HG02623 (cell line): ENCODE measurements around the gene PRKD1.
"Not testable (repeated sequence)": the region's sequence is repeated elsewhere in the genome, so short reads cannot be mapped to it uniquely, and the experiment has no call there.

Experiments
- ATAC-seq: cut with Tn5 transposase; IDR thresholded peaks from one replicate; pipeline ENCODE4 v1.9.1; 2021; ENCODE audit warnings: moderate library complexity; ENCODE audit not compliant: unreplicated experiment

Gene PRKD1

DNA sequence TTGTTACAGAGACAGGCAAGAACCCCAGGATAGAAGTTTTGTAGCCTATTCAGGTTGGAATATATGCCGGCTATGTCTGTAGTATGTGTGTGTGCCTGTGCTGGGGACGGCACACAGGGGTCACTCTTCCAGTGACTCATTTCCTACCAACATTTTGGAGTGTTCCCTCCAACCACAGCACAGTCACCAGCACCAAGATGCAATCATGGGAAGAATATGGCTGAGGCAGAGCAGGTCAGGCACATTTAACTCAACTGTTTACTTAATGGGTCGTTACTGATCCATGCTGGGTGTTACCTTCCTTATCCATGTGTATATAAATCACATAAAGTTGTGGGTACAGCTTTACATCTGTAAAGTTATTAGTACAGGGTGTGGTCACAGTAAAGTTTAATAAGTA lies 178.3 kb downstream of the PRKD1 start:
- no peak for ATAC-seq

- no peak for ATAC-seq
These were observed 181.8 kb downstream of the PRKD1 start for GRCh38 chr14:29745863-29746262.

DNA sequence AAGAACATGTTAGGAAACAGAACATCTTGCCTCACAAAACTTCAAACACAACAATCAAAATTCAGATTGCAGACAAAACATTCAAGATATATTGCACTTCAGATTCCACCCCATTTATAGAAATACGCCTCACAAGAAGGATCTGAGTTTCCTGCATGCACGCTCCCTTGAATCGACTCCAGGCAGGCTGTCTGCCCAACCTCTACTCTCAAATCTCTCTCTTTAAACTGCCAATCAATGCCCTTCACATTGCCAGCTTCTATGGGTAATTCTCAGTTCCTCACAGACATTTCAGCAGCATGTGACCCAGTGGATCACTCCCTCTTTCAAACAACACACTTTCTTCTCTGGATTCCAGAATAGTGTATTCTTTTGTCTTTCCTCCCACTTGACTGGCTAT lies 184.1 kb downstream of the PRKD1 start:
- ATAC-seq = no peak

DNA sequence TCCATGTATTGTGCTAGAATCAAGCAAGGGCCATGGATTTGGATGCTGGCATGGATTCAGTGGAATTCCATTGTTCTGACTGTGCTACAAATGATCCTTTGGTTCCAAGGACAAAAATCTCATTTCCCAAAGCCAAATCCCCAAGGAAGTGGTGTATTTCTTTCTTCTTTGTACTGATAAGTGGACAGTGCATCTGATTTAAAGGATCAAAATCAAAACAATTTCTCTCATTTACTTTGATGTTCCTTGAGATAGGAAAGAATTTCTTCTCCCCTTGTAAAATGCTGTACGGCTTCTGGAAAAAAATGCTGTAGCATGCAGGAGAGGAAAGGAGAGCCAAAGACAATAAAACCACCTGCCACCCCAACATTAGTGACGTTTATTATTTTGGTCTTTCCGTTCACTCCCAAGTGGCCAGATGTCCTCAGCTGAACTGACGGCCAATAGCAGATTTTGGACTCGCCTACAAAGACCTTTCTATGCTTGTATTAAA lies 185.7 kb downstream of the PRKD1 start:
- ATAC-seq = no peak

- no peak for ATAC-seq
These were observed 187.2 kb downstream of the PRKD1 start for GRCh38 chr14:29740491-29740890.

DNA sequence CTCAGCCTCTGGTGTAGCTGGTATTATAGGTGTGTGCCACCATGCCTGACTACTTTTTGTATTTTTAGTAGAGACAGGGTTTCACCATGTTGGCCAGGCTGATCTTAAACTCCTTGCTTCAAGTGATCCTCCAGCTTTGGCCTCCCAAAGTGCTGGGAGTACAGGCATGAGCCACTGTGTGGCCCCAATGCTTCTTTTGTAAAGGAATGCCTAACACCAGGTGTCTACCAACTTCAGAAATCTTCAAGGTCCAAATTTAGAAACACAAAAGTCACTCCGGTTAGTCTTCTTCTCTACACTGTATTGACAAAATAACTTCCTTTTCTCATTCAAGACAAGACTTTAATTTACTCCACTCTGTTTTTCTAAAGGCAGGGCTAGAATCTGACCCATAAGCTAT lies 188.7 kb downstream of the PRKD1 start:
- no peak for ATAC-seq

- no peak for ATAC-seq
These were observed 189.6 kb downstream of the PRKD1 start for GRCh38 chr14:29738056-29738455.

DNA sequence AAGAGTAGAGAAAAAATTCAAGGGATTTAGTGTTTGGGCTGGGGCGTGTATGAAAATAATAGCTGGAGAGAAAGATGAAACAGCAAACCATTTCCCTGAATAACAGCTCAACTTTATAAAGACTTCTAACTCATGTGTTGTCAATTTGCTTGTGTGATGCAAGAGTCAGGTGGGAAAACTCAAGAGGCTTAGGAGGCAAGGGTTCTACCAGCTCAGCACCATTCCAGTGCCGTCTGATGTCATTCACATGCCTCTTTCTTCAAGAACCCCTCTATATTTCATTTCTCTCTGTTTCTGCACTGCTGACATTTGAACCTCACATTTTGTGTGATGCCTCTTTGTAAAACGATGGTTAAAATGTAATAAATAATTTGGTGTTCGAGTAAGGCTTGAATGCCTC lies 192.2 kb downstream of the PRKD1 start:
- ATAC-seq = no peak

DNA sequence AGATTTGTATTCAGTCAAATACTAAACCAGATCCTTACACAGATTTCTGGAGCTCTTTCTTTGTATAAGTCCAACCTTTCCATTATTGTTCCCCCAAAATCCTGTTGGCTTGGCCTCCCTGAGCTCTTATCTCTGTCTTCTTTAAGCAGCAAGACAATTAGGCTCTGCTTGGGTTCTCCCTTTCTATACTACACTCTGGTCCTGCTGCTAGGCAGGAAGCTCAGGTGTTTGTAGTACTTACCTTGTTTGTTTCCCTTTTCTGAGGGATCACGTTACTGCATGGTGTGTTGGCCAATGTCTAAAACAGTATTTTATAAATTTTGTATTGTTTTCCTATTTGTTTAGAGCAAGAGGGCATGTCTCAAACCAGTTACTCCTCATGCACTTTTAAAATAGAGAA lies 192.9 kb downstream of the PRKD1 start:
- no peak for ATAC-seq

GRCh38 chr14:29726560-29727331 lies 200.9 kb downstream of the PRKD1 start:
- ATAC-seq = not testable (repeated sequence)

DNA sequence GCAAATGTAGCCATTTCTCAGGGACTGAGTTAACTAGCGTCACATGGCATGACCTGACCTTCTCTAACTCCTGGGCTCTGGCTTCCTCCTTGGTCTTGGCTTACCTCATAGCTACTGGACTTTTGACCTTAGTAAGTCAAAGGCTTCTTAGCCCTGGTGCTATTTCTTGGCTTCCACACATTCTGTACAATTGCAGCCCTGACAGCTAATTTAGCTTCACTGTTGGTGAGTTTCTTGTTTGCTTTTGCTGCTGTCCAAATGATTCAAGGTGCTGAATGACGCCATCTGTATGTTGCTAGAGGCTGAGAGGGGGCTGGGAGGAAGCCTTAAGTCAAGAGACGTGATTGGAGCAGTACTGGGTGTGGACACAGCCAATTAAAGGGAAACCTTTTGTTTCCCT lies 202.7 kb downstream of the PRKD1 start:
- ATAC-seq = no peak

DNA sequence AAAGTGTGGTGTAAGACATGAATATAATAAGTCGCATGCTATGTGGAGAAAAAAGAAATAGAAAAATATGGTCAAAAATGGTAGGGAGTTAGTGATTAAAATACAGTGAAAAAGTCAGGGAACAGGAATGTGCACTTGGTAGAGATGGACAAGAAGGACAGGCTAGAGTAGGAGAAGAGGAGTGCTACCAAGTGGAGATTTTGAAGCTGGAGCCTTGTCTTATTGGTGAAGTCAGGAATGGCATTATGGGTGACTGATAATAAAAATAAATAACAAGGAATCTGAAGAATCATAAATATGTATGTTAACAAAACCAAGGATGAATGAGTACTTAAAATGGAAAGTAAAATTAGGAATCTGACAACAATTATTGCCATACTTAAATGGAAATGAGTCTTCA lies 204.8 kb downstream of the PRKD1 start:
- no peak for ATAC-seq

DNA sequence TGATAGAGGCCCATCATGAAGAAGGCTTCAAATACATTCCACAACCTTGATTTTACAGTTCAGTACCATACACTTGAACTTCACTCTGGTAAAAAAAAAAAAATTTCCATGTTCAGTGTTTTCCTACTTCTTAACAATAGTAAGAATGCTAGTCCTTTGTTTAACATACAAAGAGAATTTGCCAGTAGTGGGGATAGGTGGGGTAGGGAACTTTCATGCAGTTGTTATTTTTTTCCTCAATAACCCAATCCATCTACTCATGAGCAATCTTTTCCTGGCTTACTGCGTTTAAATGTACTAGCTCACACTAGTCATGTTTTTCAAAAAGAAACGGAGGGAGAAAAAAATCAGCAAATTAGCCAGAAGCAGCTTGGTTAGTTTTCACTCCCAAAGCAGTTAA lies 206.1 kb downstream of the PRKD1 start:
- ATAC-seq = no peak

DNA sequence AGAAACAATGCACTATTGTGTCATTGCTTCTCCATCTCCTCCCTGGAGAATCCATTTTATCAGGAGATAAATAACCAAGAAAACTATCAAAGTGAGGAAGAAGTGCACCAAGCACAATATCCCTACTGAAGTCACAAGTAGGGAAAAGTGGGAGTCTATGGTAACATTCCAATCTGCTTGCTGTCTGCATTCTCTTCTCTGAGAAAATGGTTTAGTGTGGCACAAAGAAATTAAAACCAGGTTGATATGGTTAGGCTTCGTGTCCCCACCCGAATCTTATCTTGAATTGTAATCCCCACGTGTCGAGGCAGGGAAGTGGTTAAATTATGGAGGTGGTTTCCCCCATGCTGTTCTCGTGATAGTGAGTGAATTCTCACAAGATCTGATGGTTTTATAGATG lies 209.7 kb downstream of the PRKD1 start:
- no peak for ATAC-seq

DNA sequence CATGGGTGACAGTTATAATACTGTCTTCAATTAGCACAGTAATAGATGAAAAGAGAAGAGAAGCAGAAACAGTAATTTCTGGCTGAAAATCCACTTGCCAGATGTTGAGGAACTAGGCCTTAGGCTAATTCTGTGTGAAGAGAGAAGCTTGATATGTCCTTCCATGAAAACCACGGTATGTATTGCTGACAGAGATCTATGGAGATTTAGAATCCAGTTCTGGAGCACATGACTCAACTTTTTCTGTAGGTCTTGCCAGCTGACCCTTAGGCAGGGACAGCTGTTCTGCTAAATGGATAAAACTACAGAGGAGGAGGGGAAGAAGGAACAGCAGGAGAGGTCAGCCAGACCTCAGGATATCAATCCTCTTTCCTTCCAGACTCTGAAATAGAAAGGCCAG lies 211.5 kb downstream of the PRKD1 start:
- ATAC-seq = no peak

- ATAC-seq = no peak
These were observed 215.0 kb downstream of the PRKD1 start for GRCh38 chr14:29712601-29713000.

DNA sequence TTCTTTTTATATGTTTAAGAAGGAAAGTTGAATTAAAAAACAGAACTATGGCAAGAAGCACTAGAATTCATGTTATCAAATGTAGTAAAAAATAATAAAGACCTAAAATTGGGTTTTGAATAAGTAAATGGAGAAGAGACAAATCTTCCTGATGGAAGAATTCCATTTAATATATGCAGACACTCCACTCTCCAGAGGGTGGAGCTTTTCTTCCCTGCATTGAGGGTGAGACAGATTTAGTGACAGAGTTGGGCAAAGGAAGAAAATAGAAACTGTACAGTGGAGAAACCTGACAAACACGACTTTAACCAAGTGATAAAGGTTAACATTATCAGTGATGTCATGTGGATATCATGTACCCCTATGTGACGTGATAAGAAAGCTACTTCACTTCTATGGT lies 217.6 kb downstream of the PRKD1 start:
- ATAC-seq = no peak

- ATAC-seq = no peak
These were observed 218.2 kb downstream of the PRKD1 start for GRCh38 chr14:29709490-29709889.

DNA sequence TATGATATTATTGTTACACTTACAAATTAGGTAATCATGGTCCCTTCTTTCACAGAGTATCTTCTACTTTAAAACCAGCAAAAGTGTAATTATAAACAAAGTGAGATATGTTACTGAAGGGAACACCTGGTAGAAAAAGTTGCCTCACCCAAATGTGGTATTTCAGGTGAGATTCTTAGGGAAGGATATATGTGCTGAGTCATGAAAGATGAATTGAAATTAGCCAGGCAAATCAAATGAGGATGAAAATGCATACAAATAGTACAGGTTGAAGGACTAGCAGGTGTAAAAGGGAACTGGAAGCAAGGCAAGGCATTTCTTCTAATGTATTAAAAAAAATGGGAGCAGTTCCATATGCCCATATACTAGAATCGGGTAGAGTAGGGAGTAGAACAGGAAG lies 220.9 kb downstream of the PRKD1 start:
- no peak for ATAC-seq

GRCh38 chr14:29705801-29706200 lies 221.8 kb downstream of the PRKD1 start:
- ATAC-seq = no peak

DNA sequence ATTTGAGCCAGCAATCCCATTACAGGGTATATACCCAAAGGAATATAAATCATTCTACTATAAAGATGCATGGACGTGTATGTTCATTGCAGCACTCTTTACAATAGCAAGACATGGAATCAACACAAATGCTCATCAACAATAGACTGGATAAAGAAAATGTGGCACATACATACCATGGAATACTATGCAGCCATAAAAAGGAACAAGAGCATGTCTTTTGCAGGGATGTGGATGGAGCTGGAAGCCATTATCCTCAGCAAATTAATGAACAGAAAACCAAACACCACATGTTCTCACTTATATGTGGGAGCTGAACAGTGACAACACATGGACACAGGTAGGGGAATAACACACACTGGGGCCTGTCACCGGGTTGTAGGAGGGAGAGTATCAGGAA lies 238.1 kb downstream of the PRKD1 start:
- ATAC-seq = not testable (repeated sequence)

DNA sequence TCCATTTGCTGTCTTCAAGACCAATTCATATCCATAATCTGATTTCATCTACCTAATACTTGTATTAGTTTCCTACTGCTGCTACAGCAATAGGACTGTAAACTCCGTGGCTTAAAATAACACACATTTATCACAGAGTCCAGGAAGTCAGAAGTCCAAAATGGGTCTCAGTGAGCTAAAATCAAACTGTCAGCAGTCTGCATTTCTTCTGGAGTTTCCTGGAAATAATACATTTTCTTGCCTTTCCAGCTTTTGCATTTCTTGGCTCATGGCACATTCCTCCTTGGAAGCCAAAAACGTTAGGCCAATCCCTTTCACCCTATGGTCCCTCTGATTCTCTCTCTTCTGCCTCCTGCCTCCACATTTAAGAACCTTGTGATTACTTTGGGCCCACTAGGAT lies 239.8 kb downstream of the PRKD1 start:
- ATAC-seq = no peak
